Hepatocyte (in vitro differentiated cells): Measurements from ENCODE around the gene MFSD6. TPM values are rescaled to one million over a fixed set of nuclear protein-coding genes. Genes with fewer than 3 reads are reported as not detected.

Source experiments
- DNase-seq: peaks from one replicate; pipeline ENCODE4 v3.0.0-alpha.2; 2016; ENCODE audit warnings: low spot score
- H2AFZ ChIP-seq: fragments of 200-600 bp; sonication (generic); 2 replicates; pipeline ENCODE4 v1.6.0; 2016; ENCODE audit warnings: antibody characterized with exemption, mild to moderate bottlenecking
- H3K27ac ChIP-seq: fragments of 200-600 bp; sonication (generic); 2 replicates; pipeline ENCODE4 v1.5.1; 2016; ENCODE audit warnings: mild to moderate bottlenecking
- H3K27me3 ChIP-seq: fragments of 200-600 bp; sonication (generic); 2 replicates; pipeline ENCODE4 v1.6.1; 2016
- H3K36me3 ChIP-seq: fragments of 200-600 bp; sonication (generic); replicated peaks from 2 replicates; pipeline ENCODE4 v1.5.1; 2016; ENCODE audit warnings: low read depth; ENCODE audit not compliant: insufficient read depth
- H3K4me1 ChIP-seq: fragments of 200-600 bp; sonication (generic); 2 replicates; pipeline ENCODE4 v1.5.1; 2016; ENCODE audit warnings: mild to moderate bottlenecking, moderate library complexity; ENCODE audit not compliant: insufficient read depth
- H3K4me2 ChIP-seq: fragments of 200-600 bp; sonication (generic); 2 replicates; pipeline ENCODE4 v1.6.0; 2016
- H3K4me3 ChIP-seq: fragments of 200-600 bp; sonication (generic); 2 replicates; pipeline ENCODE4 v1.5.1; 2016; ENCODE audit warnings: mild to moderate bottlenecking
- H3K79me2 ChIP-seq: fragments of 200-600 bp; sonication (generic); 2 replicates; pipeline ENCODE4 v1.6.0; 2017; ENCODE audit warnings: mild to moderate bottlenecking
- H3K9me2 ChIP-seq: fragments of 200-600 bp; sonication (generic); replicated peaks from 2 replicates; pipeline ENCODE4 v1.6.0; 2017; ENCODE audit warnings: mild to moderate bottlenecking; ENCODE audit not compliant: insufficient read depth
- H3K9me3 ChIP-seq: fragments of 200-600 bp; sonication (generic); 2 replicates; pipeline ENCODE4 v1.5.1; 2016; ENCODE audit warnings: low read depth, mild to moderate bottlenecking
- H4K20me1 ChIP-seq: fragments of 200-600 bp; sonication (generic); 2 replicates; pipeline ENCODE4 v1.6.0; 2016; ENCODE audit warnings: mild to moderate bottlenecking; ENCODE audit not compliant: insufficient read depth, poor library complexity, severe bottlenecking
- EZH2 ChIP-seq: fragments of 200-600 bp; sonication (generic); IDR thresholded peaks from 2 replicates; pipeline ENCODE4 v1.6.1; 2016; ENCODE audit warnings: antibody characterized with exemption, mild to moderate bottlenecking, borderline replicate concordance
- EZH2phosphoT487 ChIP-seq: fragments of 200-600 bp; sonication (generic); IDR thresholded peaks from one replicate; pipeline ENCODE4 v1.6.1; 2018; ENCODE audit warnings: antibody characterized with exemption, mild to moderate bottlenecking, low read depth, moderate library complexity; ENCODE audit not compliant: unreplicated experiment, severe bottlenecking
- WGBS: methylation state at CpG from one replicate; pipeline ENCODE4 v1.1.6; 2016; ENCODE audit warnings: low lambda C conversion rate; ENCODE audit errors: missing lambda C conversion rate; 5-methylcytosine and 5-hydroxymethylcytosine counted together
- polyA plus RNA-seq: library from polyadenylated mRNA; unstranded; fragments of >200 nt; fragmentation: Nextera tagmentation; extraction: Ambion mirVana; gene quantifications from 2 replicates; pipeline ENCODE4 v1.2.1, GENCODE V29; 2016
- total RNA-seq: library from RNA; depleted of rRNA; stranded (reverse); fragments of >200 nt; gene quantifications from 2 replicates; pipeline ENCODE4 v1.2.3, GENCODE V29; 2014
- TF ChIP-seq, protein P1 (sequence below): fragments of 200-600 bp; sonication (generic); IDR thresholded peaks from 2 replicates; pipeline ENCODE4 v1.5.1; 2016; ENCODE audit warnings: antibody characterized with exemption, mild to moderate bottlenecking; ENCODE audit not compliant: poor library complexity

MFSD6 gene
- total and polyA plus RNA-seq, 2 experiments from 2014 or later = 9.7 to 15.9 TPM

DNA sequence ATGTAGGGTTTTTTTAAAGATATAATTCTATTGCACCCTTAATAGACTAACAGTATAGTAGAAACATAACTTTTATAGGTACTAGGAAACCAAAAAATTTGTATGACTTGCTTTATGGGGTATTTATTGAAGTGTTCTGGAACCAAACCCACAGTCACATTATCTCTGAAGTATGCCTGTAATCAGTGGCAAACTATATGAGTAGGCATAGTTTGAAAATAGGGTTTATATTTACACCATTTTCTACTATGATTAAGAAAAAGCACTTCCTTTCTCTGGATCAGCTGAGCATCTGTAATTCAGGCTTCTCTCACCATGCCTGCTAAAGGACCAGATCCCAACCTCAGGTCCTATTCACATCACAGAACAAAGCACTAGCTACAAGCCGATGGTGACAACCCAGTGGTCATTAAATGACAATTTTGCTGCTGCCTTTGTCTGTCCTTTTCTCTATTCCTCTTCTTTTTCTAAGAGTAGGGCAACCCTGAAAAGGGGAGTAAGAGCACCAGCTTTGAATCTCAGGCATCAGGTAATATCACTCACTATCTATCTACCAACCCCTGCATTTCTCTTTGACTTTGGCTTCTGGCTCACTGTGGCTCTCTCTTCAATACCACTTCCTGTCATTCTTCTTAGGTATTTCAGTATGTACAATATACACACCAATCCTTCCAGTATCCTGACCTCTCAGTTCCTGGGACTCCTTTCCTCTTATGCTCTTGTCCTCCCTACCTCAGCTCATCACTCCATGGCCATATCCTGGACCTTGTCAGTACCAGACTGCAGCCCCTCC lies 112.0 kb downstream of the MFSD6 start:
- no peak for TF ChIP-seq EZH2phosphoT487
- 95% methylated on average over 1 of the region's 1 CpG for WGBS

DNA sequence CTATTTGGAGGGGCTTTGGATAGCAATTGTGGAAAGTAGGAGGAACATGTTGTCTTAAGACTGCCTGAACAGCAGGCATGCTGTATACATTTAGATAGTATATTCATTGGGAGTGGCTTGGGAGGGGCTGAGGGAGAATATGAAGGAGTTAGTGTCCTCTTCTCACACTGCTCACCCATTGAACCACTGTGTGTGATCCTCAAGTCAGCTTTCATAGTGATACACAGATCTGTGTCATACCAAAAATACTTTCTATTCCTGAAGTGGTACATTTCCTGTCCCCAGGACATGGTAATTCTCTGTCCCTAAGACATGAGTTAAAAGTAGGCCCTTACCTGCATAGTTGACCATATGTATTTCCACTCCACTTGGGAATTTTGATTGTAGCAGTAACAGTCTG lies 116.8 kb downstream of the MFSD6 start:
- Histone ChIP-seq H3K9me3 (no peaks in the 10 kb centered on the region), H3K27me3 (no peaks in the 10 kb centered on the region)

More for the DNA sequence above, 112.0 kb downstream of the MFSD6 start:
- H3K4me3 ChIP-seq = no peak overlapping the region
- H3K36me3 ChIP-seq = no peaks in the 10 kb centered on the region
- no peaks in the 10 kb centered on the region for H3K27me3 ChIP-seq
- H3K4me1 ChIP-seq = no peaks in the 10 kb centered on the region
- H3K9me3 ChIP-seq = no peaks in the 10 kb centered on the region
- H3K4me2 ChIP-seq = no peak overlapping the region
- H3K79me2 ChIP-seq = no peaks in the 10 kb centered on the region
- H3K9me2 ChIP-seq = no peaks in the 10 kb centered on the region
- no peak for DNase-seq
- H4K20me1 ChIP-seq = no peaks in the 10 kb centered on the region
- H2AFZ ChIP-seq = no peak overlapping the region
- no peak overlapping the region for H3K27ac ChIP-seq

DNA sequence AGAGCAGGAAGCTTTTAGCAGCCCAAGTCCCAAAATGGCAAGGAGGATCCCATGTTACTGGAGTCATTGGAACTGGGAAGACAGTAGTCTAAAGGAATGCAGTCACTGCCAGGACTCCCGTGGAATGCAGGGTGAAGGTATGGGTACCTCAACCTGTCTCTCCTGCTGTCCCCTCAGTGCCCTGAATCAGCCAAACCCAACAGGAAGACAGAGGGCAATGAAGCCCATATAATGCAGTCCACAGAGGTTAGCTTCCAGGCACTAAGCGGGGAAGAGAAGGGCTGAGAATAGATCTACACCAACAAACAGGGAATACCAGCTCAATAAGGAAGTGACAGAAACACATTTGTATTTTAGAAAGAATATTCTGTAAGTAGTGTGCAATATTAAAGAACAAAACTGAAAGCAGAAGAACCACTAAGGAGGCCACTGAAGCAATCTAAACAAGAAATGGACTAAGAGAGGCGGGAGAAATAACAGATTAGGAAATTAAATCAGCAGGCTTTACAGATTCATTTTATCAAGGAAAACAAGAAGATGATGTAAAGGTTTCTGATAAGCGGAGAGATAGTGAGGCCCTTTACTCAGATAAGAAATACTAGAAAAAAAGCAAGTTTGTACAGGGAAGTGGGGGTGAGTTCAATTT lies 118.1 kb downstream of the MFSD6 start:
- Histone ChIP-seq H2AFZ (no peak overlapping the region), H3K4me3 (no peak overlapping the region), H3K79me2 (no peaks in the 10 kb centered on the region), H3K4me1 (peaks cover 21% of the 10 kb centered on the region), H4K20me1 (no peaks in the 10 kb centered on the region), H3K9me2 (no peaks in the 10 kb centered on the region), H3K9me3 (no peaks in the 10 kb centered on the region), H3K27ac (no peak overlapping the region), H3K4me2 (no peak overlapping the region), H3K36me3 (no peaks in the 10 kb centered on the region), H3K27me3 (no peaks in the 10 kb centered on the region)
- WGBS = 79% methylated on average over 4 of the region's 4 CpGs
- DNase-seq = no peak
- TF ChIP-seq EZH2phosphoT487 (no peak), EZH2 (no peak)
- TF ChIP-seq, protein P1, sequence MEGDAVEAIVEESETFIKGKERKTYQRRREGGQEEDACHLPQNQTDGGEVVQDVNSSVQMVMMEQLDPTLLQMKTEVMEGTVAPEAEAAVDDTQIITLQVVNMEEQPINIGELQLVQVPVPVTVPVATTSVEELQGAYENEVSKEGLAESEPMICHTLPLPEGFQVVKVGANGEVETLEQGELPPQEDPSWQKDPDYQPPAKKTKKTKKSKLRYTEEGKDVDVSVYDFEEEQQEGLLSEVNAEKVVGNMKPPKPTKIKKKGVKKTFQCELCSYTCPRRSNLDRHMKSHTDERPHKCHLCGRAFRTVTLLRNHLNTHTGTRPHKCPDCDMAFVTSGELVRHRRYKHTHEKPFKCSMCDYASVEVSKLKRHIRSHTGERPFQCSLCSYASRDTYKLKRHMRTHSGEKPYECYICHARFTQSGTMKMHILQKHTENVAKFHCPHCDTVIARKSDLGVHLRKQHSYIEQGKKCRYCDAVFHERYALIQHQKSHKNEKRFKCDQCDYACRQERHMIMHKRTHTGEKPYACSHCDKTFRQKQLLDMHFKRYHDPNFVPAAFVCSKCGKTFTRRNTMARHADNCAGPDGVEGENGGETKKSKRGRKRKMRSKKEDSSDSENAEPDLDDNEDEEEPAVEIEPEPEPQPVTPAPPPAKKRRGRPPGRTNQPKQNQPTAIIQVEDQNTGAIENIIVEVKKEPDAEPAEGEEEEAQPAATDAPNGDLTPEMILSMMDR = no peak

More for the DNA sequence above, 116.8 kb downstream of the MFSD6 start:
- peaks cover 9% of the 10 kb centered on the region for H3K4me1 ChIP-seq
- DNase-seq = no peak
- H2AFZ ChIP-seq = no peak overlapping the region
- no peaks in the 10 kb centered on the region for H4K20me1 ChIP-seq
- no peaks in the 10 kb centered on the region for H3K79me2 ChIP-seq
- H3K4me3 ChIP-seq = no peak overlapping the region
- no peaks in the 10 kb centered on the region for H3K36me3 ChIP-seq
- H3K27ac ChIP-seq = no peak overlapping the region
- H3K9me2 ChIP-seq = no peaks in the 10 kb centered on the region
- H3K4me2 ChIP-seq = no peak overlapping the region
- TF ChIP-seq EZH2 (no peak), EZH2phosphoT487 (no peak)
- TF ChIP-seq, protein P1 = no peak

DNA sequence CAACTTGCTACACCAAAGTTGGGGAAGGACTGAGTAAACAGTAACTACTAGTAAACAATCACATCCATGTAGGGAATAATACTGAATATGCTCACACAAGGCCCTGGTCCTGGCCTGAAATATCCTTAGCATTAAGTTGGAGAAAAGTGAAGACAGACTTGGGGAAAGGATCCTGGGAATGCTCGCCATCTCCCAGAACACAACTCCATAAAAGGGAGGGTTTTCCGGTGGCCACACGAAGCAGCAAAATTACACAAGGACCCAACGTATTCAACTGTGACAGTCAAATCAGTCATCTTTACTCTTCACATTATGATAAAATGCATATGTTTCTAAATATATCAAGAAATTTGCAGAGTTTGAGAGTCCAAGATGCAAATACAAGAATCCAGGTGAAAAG lies 119.1 kb downstream of the MFSD6 start:
- Histone ChIP-seq H4K20me1 (no peaks in the 10 kb centered on the region), H3K79me2 (no peaks in the 10 kb centered on the region), H3K27ac (no peak overlapping the region), H3K4me1 (peaks cover 22% of the 10 kb centered on the region), H3K27me3 (no peaks in the 10 kb centered on the region), H2AFZ (no peak overlapping the region), H3K4me3 (no peak overlapping the region), H3K9me3 (no peaks in the 10 kb centered on the region), H3K36me3 (no peaks in the 10 kb centered on the region), H3K9me2 (no peaks in the 10 kb centered on the region), H3K4me2 (no peak overlapping the region)
- WGBS = 94% methylated on average over 4 of the region's 4 CpGs
- no peak for DNase-seq
- TF ChIP-seq EZH2phosphoT487 = no peak
